Upper lobe of left lung (tissue), 6 donors: ENCODE data around the gene RBM44. TPM values are rescaled to one million over a fixed set of nuclear protein-coding genes. Genes with fewer than 3 reads are reported as not detected.

ENCODE experiments used
- ATAC-seq, 2 donors: fragments of 200-7000 bp; cut with Tn5 transposase; one replicate each; pipeline ENCODE4 v1.9.1; 2022; ENCODE audit warnings: mild to moderate bottlenecking in 2 of 2, moderate library complexity in 2 of 2; ENCODE audit not compliant: low FRiP score in 2 of 2
- DNase-seq, 2 donors: peaks; one replicate each; pipeline ENCODE4 v3.0.0-alpha.2; 2019 to 2020
- H3K27ac ChIP-seq, 4 donors: fragments of 200-600 bp; sonication (generic); one replicate each; pipeline ENCODE4 v1.5.1; 2016 to 2019
- H3K27me3 ChIP-seq, 4 donors: fragments of 200-600 bp; sonication (generic); one replicate each; pipeline ENCODE4 v1.5.1; 2017 to 2019
- H3K36me3 ChIP-seq, 4 donors: fragments of 200-600 bp; sonication (generic); one replicate each; pipeline ENCODE4 v1.5.1; 2016 to 2019
- H3K4me1 ChIP-seq, 4 donors: fragments of 200-600 bp; sonication (generic); one replicate each; pipeline ENCODE4 v1.5.1; 2018 to 2019
- H3K4me3 ChIP-seq, 4 donors: fragments of 200-600 bp; sonication (generic); one replicate each; pipeline ENCODE4 v1.5.1; 2017 to 2019; ENCODE audit warnings: mild to moderate bottlenecking in 2 of 4, moderate library complexity in 1 of 4
- H3K9me3 ChIP-seq, 4 donors: fragments of 200-600 bp; sonication (generic); one replicate each; pipeline ENCODE4 v1.5.1; 2018 to 2019
- EP300 ChIP-seq, 4 donors: sonication (generic); formaldehyde crosslinking; IDR thresholded peaks; one replicate each; pipeline ENCODE4 v1.5.1; 2017; ENCODE audit warnings: antibody characterized with exemption in 4 of 4, control low read depth in 2 of 4
- POLR2A ChIP-seq, 4 donors: fragments of 450-650 bp; IDR thresholded peaks; one replicate each; pipeline ENCODE4 v1.5.1; 2016 to 2017; ENCODE audit warnings: antibody characterized with exemption in 4 of 4, mild to moderate bottlenecking in 2 of 4
- POLR2AphosphoS5 ChIP-seq, 2 donors: sonication (generic); formaldehyde crosslinking; IDR thresholded peaks; one replicate each; pipeline ENCODE4 v1.5.1; 2017; ENCODE audit warnings: antibody characterized with exemption in 2 of 2
- WGBS, 2 donors: methylation state at CpG; one replicate each; pipeline ENCODE4 v1.1.5; 2017 to 2018; 5-methylcytosine and 5-hydroxymethylcytosine counted together
- total RNA-seq, 6 donors: library from RNA; depleted of rRNA in 4 of 6; stranded (reverse); fragments of >200 nt in 4 of 6; gene quantifications; one replicate each; pipeline versions ENCODE4 v1.1.0 to v1.2.1, GENCODE V29; 2016 to 2021
- TF ChIP-seq, protein P1 (sequence below), 6 experiments: fragments of 450-650 bp in 4 of 6; fragments of 200-600 bp in 2 of 6; sonication (generic) in 2 of 6; IDR thresholded peaks; one replicate each; pipeline ENCODE4 v1.5.1; 2016 to 2019; ENCODE audit warnings: antibody characterized with exemption in 6 of 6
- donor health status: DM: no; HTN: no; CAD: no; lungs with moderate emphysema.
- donor health status: DM: no; HTN: yes; CAD: no; lungs with severe emphysema.

RBM44 gene
- total RNA-seq, 6 donors from 2014 or later = 0.44 to 2.8 (median 1.5) TPM

- Histone ChIP-seq H3K27ac (no peak overlapping the region), H3K4me1 (peaks cover 0 to 7% (median 0%) of the 10 kb centered on the region in 4 donors), H3K9me3 (no peaks in the 10 kb centered on the region), H3K27me3 (no peaks in the 10 kb centered on the region), H3K4me3 (no peak overlapping the region), H3K36me3 (no peaks in the 10 kb centered on the region)
- no peak for DNase-seq
- 78 to 83% methylated on average over 7 of the region's 7 CpGs for whole genome bisulfite sequencing, 2 donors
- no peak for TF ChIP-seq POLR2A (IDR thresholded peaks at IDR 0.05)
- TF ChIP-seq, protein P1, sequence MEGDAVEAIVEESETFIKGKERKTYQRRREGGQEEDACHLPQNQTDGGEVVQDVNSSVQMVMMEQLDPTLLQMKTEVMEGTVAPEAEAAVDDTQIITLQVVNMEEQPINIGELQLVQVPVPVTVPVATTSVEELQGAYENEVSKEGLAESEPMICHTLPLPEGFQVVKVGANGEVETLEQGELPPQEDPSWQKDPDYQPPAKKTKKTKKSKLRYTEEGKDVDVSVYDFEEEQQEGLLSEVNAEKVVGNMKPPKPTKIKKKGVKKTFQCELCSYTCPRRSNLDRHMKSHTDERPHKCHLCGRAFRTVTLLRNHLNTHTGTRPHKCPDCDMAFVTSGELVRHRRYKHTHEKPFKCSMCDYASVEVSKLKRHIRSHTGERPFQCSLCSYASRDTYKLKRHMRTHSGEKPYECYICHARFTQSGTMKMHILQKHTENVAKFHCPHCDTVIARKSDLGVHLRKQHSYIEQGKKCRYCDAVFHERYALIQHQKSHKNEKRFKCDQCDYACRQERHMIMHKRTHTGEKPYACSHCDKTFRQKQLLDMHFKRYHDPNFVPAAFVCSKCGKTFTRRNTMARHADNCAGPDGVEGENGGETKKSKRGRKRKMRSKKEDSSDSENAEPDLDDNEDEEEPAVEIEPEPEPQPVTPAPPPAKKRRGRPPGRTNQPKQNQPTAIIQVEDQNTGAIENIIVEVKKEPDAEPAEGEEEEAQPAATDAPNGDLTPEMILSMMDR (IDR thresholded peaks at IDR 0.05) = no peak
- no peak for TF ChIP-seq EP300 (IDR thresholded peaks at IDR 0.05)
- no peak for TF ChIP-seq POLR2AphosphoS5 (IDR thresholded peaks at IDR 0.05)
- no peak for ATAC-seq
Measured at GRCh38 chr2:237874585-237875161, 76.1 kb downstream of the RBM44 start.

- Histone ChIP-seq H3K27me3 (no peaks in the 10 kb centered on the region), H3K36me3 (no peaks in the 10 kb centered on the region), H3K4me1 (peaks cover 0 to 7% (median 0%) of the 10 kb centered on the region in 4 donors), H3K4me3 (no peak overlapping the region), H3K27ac (no peak overlapping the region), H3K9me3 (no peaks in the 10 kb centered on the region)
- TF ChIP-seq, protein P1 (IDR thresholded peaks at IDR 0.05) = no peak
- TF ChIP-seq EP300 (IDR thresholded peaks at IDR 0.05) = no peak
- no peak for TF ChIP-seq POLR2AphosphoS5 (IDR thresholded peaks at IDR 0.05)
- no peak for TF ChIP-seq POLR2A (IDR thresholded peaks at IDR 0.05)
- DNase-seq (no peak), ATAC-seq (no peak)
- 91 to 95% methylated on average over 8 to 16 of the region's 16 CpGs for WGBS, 2 donors
Measured at GRCh38 chr2:237875256-237876060, 76.9 kb downstream of the RBM44 start.

GRCh38 chr2:237876061-237876526, 77.5 kb downstream of the RBM44 start:
- no peak overlapping the region for H3K4me3 ChIP-seq
- no peaks in the 10 kb centered on the region for H3K36me3 ChIP-seq
- no peak overlapping the region for H3K27ac ChIP-seq
- DNase-seq (peak in 1 of 2 donors; percentile 80), ATAC-seq (no peak)
- no peaks in the 10 kb centered on the region for H3K9me3 ChIP-seq
- TF ChIP-seq EP300 (IDR thresholded peaks at IDR 0.05) (no peak), POLR2AphosphoS5 (IDR thresholded peaks at IDR 0.05) (no peak)
- peaks cover 0 to 7% (median 0%) of the 10 kb centered on the region in 4 donors for H3K4me1 ChIP-seq
- 84 to 94% methylated on average over 6 to 14 of the region's 14 CpGs for WGBS, 2 donors
- H3K27me3 ChIP-seq = no peaks in the 10 kb centered on the region

DNA sequence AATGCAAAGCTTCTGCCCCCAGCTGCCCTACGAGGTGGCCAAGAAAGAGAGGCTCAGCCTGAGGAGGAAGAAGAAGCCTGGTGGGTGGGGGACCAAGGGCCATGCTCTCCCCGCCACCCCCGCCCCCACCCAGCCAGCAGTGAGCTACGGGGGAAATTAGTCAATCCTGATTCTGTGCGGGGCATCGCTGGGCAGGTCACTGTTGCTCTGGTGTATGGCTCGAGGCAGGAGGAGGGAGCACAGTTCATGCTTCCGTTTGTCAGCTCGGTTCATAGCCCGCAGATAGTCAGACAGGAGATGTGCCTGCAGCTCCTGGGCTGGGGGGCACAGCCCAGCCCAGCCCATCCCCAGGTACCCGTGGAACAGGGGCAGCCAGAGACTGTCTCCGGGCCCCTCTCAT, 78.0 kb downstream of the RBM44 start:
- Histone ChIP-seq H3K9me3 (no peaks in the 10 kb centered on the region), H3K27me3 (no peaks in the 10 kb centered on the region), H3K27ac (no peak overlapping the region), H3K4me1 (peaks cover 0 to 7% (median 0%) of the 10 kb centered on the region in 4 donors), H3K4me3 (no peak overlapping the region), H3K36me3 (no peaks in the 10 kb centered on the region)
- WGBS, 2 donors = 69 to 80% methylated on average over 4 to 10 of the region's 12 CpGs
- ATAC-seq = no peak
- DNase-seq = no peak
- TF ChIP-seq POLR2AphosphoS5 (IDR thresholded peaks at IDR 0.05) (no peak), EP300 (IDR thresholded peaks at IDR 0.05) (no peak), POLR2A (IDR thresholded peaks at IDR 0.05) (no peak)
- TF ChIP-seq, protein P1 (IDR thresholded peaks at IDR 0.05) = no peak

- Histone ChIP-seq H3K27ac (no peak overlapping the region), H3K27me3 (no peaks in the 10 kb centered on the region), H3K4me3 (no peak overlapping the region), H3K36me3 (no peaks in the 10 kb centered on the region), H3K4me1 (peaks cover 0 to 7% (median 0%) of the 10 kb centered on the region in 4 donors), H3K9me3 (no peaks in the 10 kb centered on the region)
- ATAC-seq = no peak
- 91% methylated on average over 20 to 23 of the region's 23 CpGs for WGBS, 2 donors
- TF ChIP-seq EP300 (IDR thresholded peaks at IDR 0.05) (no peak), POLR2AphosphoS5 (IDR thresholded peaks at IDR 0.05) (no peak), POLR2A (IDR thresholded peaks at IDR 0.05) (no peak)
- TF ChIP-seq, protein P1 (IDR thresholded peaks at IDR 0.05) = no peak
- peak in 1 of 2 donors; percentile 61 for DNase-seq
Measured at GRCh38 chr2:237876951-237877491, 78.4 kb downstream of the RBM44 start.
